ENCODE measurements around the gene ZIM2. TPM values are rescaled to one million over a fixed set of nuclear protein-coding genes. Genes with fewer than 3 reads are reported as not detected.

The ZIM2 gene
- total RNA-seq, 1 donor from 2014 or later: not detected

GRCh38 chr19:56760842-56761241 lies 79.7 kb downstream of the ZIM2 start:
- peaks cover 17% of the 10 kb centered on the region for H3K9me3 ChIP-seq (ENCODE audit: insufficient read depth, low read depth, low read length)
- peaks cover 26% of the 10 kb centered on the region for H3K9me3 Mint-ChIP-seq (ENCODE audit: unreplicated experiment)
- H3K9ac ChIP-seq (ENCODE audit: low read length): no peak overlapping the region
- no peak overlapping the region for H3K27ac Mint-ChIP-seq (ENCODE audit: unreplicated experiment)
- no peak overlapping the region for H3K27ac ChIP-seq (ENCODE audit: low read depth, low read length)
- no peak overlapping the region for H2AFZ ChIP-seq (ENCODE audit: low read depth, low read length)
- no peaks in the 10 kb centered on the region for H3K4me1 Mint-ChIP-seq (ENCODE audit: low read depth, unreplicated experiment)
- H3K36me3 Mint-ChIP-seq (ENCODE audit: low read depth, unreplicated experiment): no peaks in the 10 kb centered on the region
- H3K4me3 Mint-ChIP-seq (ENCODE audit: unreplicated experiment): no peak overlapping the region
- no peaks in the 10 kb centered on the region for H3K27me3 Mint-ChIP-seq (ENCODE audit: low read depth, unreplicated experiment)
- H3K4me1 ChIP-seq (ENCODE audit: insufficient read depth, low read length): no peaks in the 10 kb centered on the region
- H3K79me2 ChIP-seq (ENCODE audit: insufficient read depth, low read length): no peaks in the 10 kb centered on the region
- H3K36me3 ChIP-seq (ENCODE audit: insufficient read depth, low read length): no peaks in the 10 kb centered on the region
- H3K4me2 ChIP-seq (ENCODE audit: low read length): no peak overlapping the region
- no peak for FAIRE-seq
- no peaks in the 10 kb centered on the region for H3K27me3 ChIP-seq (ENCODE audit: insufficient read depth, low read length)
- DNase-seq (ENCODE audit: low read depth): no peak
- no peak overlapping the region for H3K4me3 ChIP-seq (ENCODE audit: insufficient read depth, low read depth, low read length)
- TF ChIP-seq EZH2 (IDR thresholded peaks at IDR 0.05; ENCODE audit: insufficient read depth, low read length): no peak
- no peak for TF ChIP-seq CTCF (IDR thresholded peaks at IDR 0.05; ENCODE audit: insufficient read depth, low read depth, low read length)
- no peaks in the 10 kb centered on the region for H4K20me1 ChIP-seq (ENCODE audit: insufficient read depth, low read length)

GRCh38 chr19:56759531-56759930 lies 81.0 kb downstream of the ZIM2 start:
- DNase-seq (ENCODE audit: low read depth) (no peak), FAIRE-seq (no peak)
- TF ChIP-seq CTCF (IDR thresholded peaks at IDR 0.05; ENCODE audit: insufficient read depth, low read depth, low read length) (no peak), EZH2 (IDR thresholded peaks at IDR 0.05; ENCODE audit: insufficient read depth, low read length) (no peak)
- no peaks in the 10 kb centered on the region for H3K4me1 Mint-ChIP-seq (ENCODE audit: low read depth, unreplicated experiment)
- no peak overlapping the region for H3K4me3 ChIP-seq (ENCODE audit: insufficient read depth, low read depth, low read length)
- H3K27ac Mint-ChIP-seq (ENCODE audit: unreplicated experiment): no peak overlapping the region
- H3K27me3 Mint-ChIP-seq (ENCODE audit: low read depth, unreplicated experiment): no peaks in the 10 kb centered on the region
- no peaks in the 10 kb centered on the region for H3K79me2 ChIP-seq (ENCODE audit: insufficient read depth, low read length)
- H3K27ac ChIP-seq (ENCODE audit: low read depth, low read length): no peak overlapping the region
- peaks cover 20% of the 10 kb centered on the region for H3K9me3 Mint-ChIP-seq (ENCODE audit: unreplicated experiment)
- no peaks in the 10 kb centered on the region for H3K4me1 ChIP-seq (ENCODE audit: insufficient read depth, low read length)
- H3K9ac ChIP-seq (ENCODE audit: low read length): no peak overlapping the region
- H4K20me1 ChIP-seq (ENCODE audit: insufficient read depth, low read length): no peaks in the 10 kb centered on the region
- no peaks in the 10 kb centered on the region for H3K27me3 ChIP-seq (ENCODE audit: insufficient read depth, low read length)
- H3K4me3 Mint-ChIP-seq (ENCODE audit: unreplicated experiment): no peak overlapping the region
- H3K9me3 ChIP-seq (ENCODE audit: insufficient read depth, low read depth, low read length): peaks cover 11% of the 10 kb centered on the region
- H3K36me3 ChIP-seq (ENCODE audit: insufficient read depth, low read length): no peaks in the 10 kb centered on the region
- H3K36me3 Mint-ChIP-seq (ENCODE audit: low read depth, unreplicated experiment): no peaks in the 10 kb centered on the region
- no peak overlapping the region for H3K4me2 ChIP-seq (ENCODE audit: low read length)
- H2AFZ ChIP-seq (ENCODE audit: low read depth, low read length): no peak overlapping the region

- no peaks in the 10 kb centered on the region for H3K27me3 ChIP-seq (ENCODE audit: insufficient read depth, low read length)
- Mint-ChIP-seq H3K27me3 (ENCODE audit: low read depth, unreplicated experiment) (no peaks in the 10 kb centered on the region), H3K4me1 (ENCODE audit: low read depth, unreplicated experiment) (no peaks in the 10 kb centered on the region), H3K27ac (ENCODE audit: unreplicated experiment) (no peak overlapping the region), H3K4me3 (ENCODE audit: unreplicated experiment) (no peak overlapping the region), H3K9me3 (ENCODE audit: unreplicated experiment) (peaks cover 25% of the 10 kb centered on the region), H3K36me3 (ENCODE audit: low read depth, unreplicated experiment) (no peaks in the 10 kb centered on the region)
- H3K27ac ChIP-seq (ENCODE audit: low read depth, low read length): no peak overlapping the region
- no peaks in the 10 kb centered on the region for H3K4me1 ChIP-seq (ENCODE audit: insufficient read depth, low read length)
- no peaks in the 10 kb centered on the region for H4K20me1 ChIP-seq (ENCODE audit: insufficient read depth, low read length)
- FAIRE-seq: no peak
- no peaks in the 10 kb centered on the region for H3K36me3 ChIP-seq (ENCODE audit: insufficient read depth, low read length)
- DNase-seq (ENCODE audit: low read depth): no peak
- H3K4me2 ChIP-seq (ENCODE audit: low read length): no peak overlapping the region
- H3K9ac ChIP-seq (ENCODE audit: low read length): no peak overlapping the region
- H3K4me3 ChIP-seq (ENCODE audit: insufficient read depth, low read depth, low read length): no peak overlapping the region
- no peaks in the 10 kb centered on the region for H3K79me2 ChIP-seq (ENCODE audit: insufficient read depth, low read length)
- H2AFZ ChIP-seq (ENCODE audit: low read depth, low read length): no peak overlapping the region
- no peak for TF ChIP-seq EZH2 (IDR thresholded peaks at IDR 0.05; ENCODE audit: insufficient read depth, low read length)
- no peak for TF ChIP-seq CTCF (IDR thresholded peaks at IDR 0.05; ENCODE audit: insufficient read depth, low read depth, low read length)
- peaks cover 11% of the 10 kb centered on the region for H3K9me3 ChIP-seq (ENCODE audit: insufficient read depth, low read depth, low read length)
These were observed 89.4 kb downstream of the ZIM2 start for GRCh38 chr19:56751078-56751489.

All from astrocyte (in vitro differentiated cells and primary cell).